A549 (cell line): ENCODE results near the gene KIF5C. TPM values are rescaled to one million over a fixed set of nuclear protein-coding genes. Genes with fewer than 3 reads are reported as not detected.

Source experiments
- ATAC-seq, 2 experiments: fragments of 200-7000 bp in 1 of 2; fragments of >200 bp in 1 of 2; cut with Nextera tagmentation in 1 of 2; cut with Tn5 transposase in 1 of 2; 3 replicates each; pipeline versions ENCODE4 v1.8.0 to v1.9.1; 2018 to 2020; ENCODE audit warnings: mild to moderate bottlenecking in 1 of 2, moderate library complexity in 1 of 2
- CTCF ChIA-PET: fragments of 300-600 bp; sonication (Branson Sonifier 250); formaldehyde crosslinking; extraction: SDS; loops from one replicate; lab custom pipeline; 2021; ENCODE audit warnings: antibody characterized with exemption, inconsistent platforms; lab: Yijun Ruan, JAX
- POLR2A ChIA-PET: fragments of 350-600 bp; formaldehyde crosslinking; extraction: SDS; loops from one replicate; lab custom pipeline; 2021; ENCODE audit warnings: antibody characterized with exemption, inconsistent platforms; lab: Yijun Ruan, JAX
- DNase-seq, 2 experiments: peaks; one replicate each; pipeline versions ENCODE4 v3.0.0 to v3.0.0-alpha.2; 2011 to 2016; ENCODE audit warnings: low read depth in 1 of 2, low spot score in 1 of 2
- FAIRE-seq: peaks from 2 replicates; lab custom pipeline; 2011; peaks lifted over from hg19 to GRCh38; lab: Jason Lieb, UNC
- H3K27ac ChIP-seq, 2 experiments: fragments of >200 bp; sonication (Bioruptor Twin); formaldehyde crosslinking; 3 replicates each; pipeline ENCODE4 v1.5.1; 2016 to 2017
- H3K4me1 ChIP-seq: fragments of >200 bp; sonication (Bioruptor Twin); formaldehyde crosslinking; 3 replicates; pipeline ENCODE4 v1.6.1; 2016
- H3K4me2 ChIP-seq: fragments of >200 bp; sonication (Bioruptor Twin); formaldehyde crosslinking; 3 replicates; pipeline ENCODE4 v1.6.1; 2016
- H3K4me3 ChIP-seq: fragments of >200 bp; sonication (Bioruptor Twin); formaldehyde crosslinking; 3 replicates; pipeline ENCODE4 v1.5.1; 2016
- H3K9me3 ChIP-seq: fragments of >200 bp; sonication (Bioruptor Twin); formaldehyde crosslinking; 3 replicates; pipeline ENCODE4 v1.6.1; 2016
- BHLHE40 ChIP-seq: IDR thresholded peaks from 2 replicates; pipeline ENCODE4 v1.6.1; 2012; ENCODE audit warnings: low read depth, low read length, inconsistent platforms
- CBX8 ChIP-seq: fragments of 200-600 bp; sonication (generic); IDR thresholded peaks from 2 replicates; pipeline ENCODE4 v1.6.1; 2016
- CEBPB ChIP-seq, 2 experiments: fragments of >200 bp in 1 of 2; sonication (Bioruptor Twin) in 1 of 2; formaldehyde crosslinking in 1 of 2; IDR thresholded peaks; 2 replicates each; pipeline ENCODE4 v1.6.1; 2012 to 2016
- CHD4 ChIP-seq: fragments of 200-600 bp; sonication (generic); IDR thresholded peaks from 2 replicates; pipeline ENCODE4 v1.6.1; 2016; ENCODE audit warnings: antibody characterized with exemption, mild to moderate bottlenecking, borderline replicate concordance
- E2F6 ChIP-seq: IDR thresholded peaks from 2 replicates; pipeline ENCODE4 v1.6.1; 2012; ENCODE audit warnings: low read depth, borderline replicate concordance
- EHF ChIP-seq: fragments of 250-450 bp; sonication (Bioruptor Pico); IDR thresholded peaks from 2 replicates; pipeline ENCODE4 v1.5.0; 2020; ENCODE audit warnings: mild to moderate bottlenecking
- EHMT2 ChIP-seq: fragments of 200-600 bp; sonication (generic); IDR thresholded peaks from 2 replicates; pipeline ENCODE4 v1.6.1; 2016; ENCODE audit warnings: antibody characterized with exemption, low read depth, mild to moderate bottlenecking, moderate library complexity
- ELK1 ChIP-seq: fragments of 150-350 bp; IDR thresholded peaks from 2 replicates; pipeline ENCODE4 v1.6.1; 2014; ENCODE audit warnings: low read depth, mild to moderate bottlenecking, low read length
- EP300 ChIP-seq, 2 experiments: fragments of >200 bp; sonication (Bioruptor Twin); formaldehyde crosslinking; IDR thresholded peaks; 2 replicates in 1 of 2; 3 replicates in 1 of 2; pipeline ENCODE4 v1.6.1; 2016 to 2017
- HES2 ChIP-seq: fragments of >200 bp; sonication (Bioruptor Twin); formaldehyde crosslinking; IDR thresholded peaks from 2 replicates; pipeline ENCODE4 v1.6.1; 2016
- HEYL ChIP-seq: fragments of 250-450 bp; sonication (Bioruptor Pico); IDR thresholded peaks from 2 replicates; pipeline ENCODE4 v1.8.0; 2021; ENCODE audit warnings: mild to moderate bottlenecking, moderate library complexity
- JUNB ChIP-seq: fragments of >200 bp; sonication (Bioruptor Twin); formaldehyde crosslinking; IDR thresholded peaks from 2 replicates; pipeline ENCODE4 v1.6.1; 2016
- KDM1A ChIP-seq: fragments of 200-600 bp; sonication (generic); IDR thresholded peaks from 2 replicates; pipeline ENCODE4 v1.6.1; 2016; ENCODE audit warnings: low read depth, mild to moderate bottlenecking
- MAX ChIP-seq: IDR thresholded peaks from 2 replicates; pipeline ENCODE4 v1.6.1; 2012
- MAZ ChIP-seq: fragments of 150-350 bp; IDR thresholded peaks from 2 replicates; pipeline ENCODE4 v1.6.1; 2014; ENCODE audit warnings: antibody characterized with exemption, low read depth, low read length, borderline replicate concordance
- NFE2L2 ChIP-seq: fragments of 150-350 bp; conservative IDR thresholded peaks from 2 replicates; pipeline ENCODE4 v1.6.1; 2014; ENCODE audit warnings: low read length
- NPAS2 ChIP-seq: fragments of 250-450 bp; sonication (Bioruptor Pico); IDR thresholded peaks from 2 replicates; pipeline ENCODE4 v1.8.0; 2022; ENCODE audit warnings: mild to moderate bottlenecking, moderate library complexity, borderline replicate concordance
- NR3C1 ChIP-seq: fragments of >200 bp; sonication (Bioruptor Twin); formaldehyde crosslinking; IDR thresholded peaks from 3 replicates; pipeline ENCODE4 v1.6.1; 2017
- PHF8 ChIP-seq: fragments of 200-600 bp; sonication (generic); IDR thresholded peaks from 2 replicates; pipeline ENCODE4 v1.6.1; 2016; ENCODE audit warnings: low read depth, mild to moderate bottlenecking, antibody characterized with exemption, moderate library complexity, borderline replicate concordance
- POLR2A ChIP-seq: IDR thresholded peaks from 2 replicates; pipeline ENCODE4 v1.6.1; 2012; ENCODE audit warnings: mild to moderate bottlenecking, low read length
- RAD21 ChIP-seq, 2 experiments: fragments of >200 bp in 1 of 2; sonication (Bioruptor Twin) in 1 of 2; formaldehyde crosslinking in 1 of 2; IDR thresholded peaks in 1 of 2; conservative IDR thresholded peaks in 1 of 2; 2 replicates in 1 of 2; 3 replicates in 1 of 2; pipeline ENCODE4 v1.6.1; 2012 to 2018; ENCODE audit warnings: inconsistent platforms in 1 of 2
- RARB ChIP-seq: fragments of 250-450 bp; sonication (Bioruptor Pico); IDR thresholded peaks from 2 replicates; pipeline ENCODE4 v1.8.0; 2021; ENCODE audit warnings: mild to moderate bottlenecking, moderate library complexity
- TP53 ChIP-seq: fragments of 250-450 bp; sonication (Bioruptor Pico); IDR thresholded peaks from 2 replicates; pipeline ENCODE4 v1.5.0; 2021; ENCODE audit warnings: mild to moderate bottlenecking, moderate library complexity
- ZNF302 ChIP-seq: fragments of 250-450 bp; sonication (Bioruptor Pico); IDR thresholded peaks from 2 replicates; pipeline ENCODE4 v1.9.0; 2021; ENCODE audit warnings: inconsistent platforms, mild to moderate bottlenecking, moderate library complexity
- ZSCAN20 ChIP-seq: fragments of 250-450 bp; sonication (Bioruptor Pico); IDR thresholded peaks from 2 replicates; pipeline ENCODE4 v1.8.0; 2022; ENCODE audit warnings: mild to moderate bottlenecking, moderate library complexity
- WGBS: methylation state at CpG from one replicate; pipeline ENCODE4 v1.1.6; 2017; ENCODE audit errors: missing lambda C conversion rate; 5-methylcytosine and 5-hydroxymethylcytosine counted together
- polyA plus RNA-seq, 4 experiments: library from polyadenylated mRNA; depleted of rRNA in 3 of 4; stranded (reverse); fragments of >200 nt; fragmentation: RNase III in 1 of 4; extraction: RNeasy Plus Mini Kit Qiagen cat#74134 plus additional on column Dnase treatment in 1 of 4; gene quantifications; 2 replicates in 3 of 4; 3 replicates in 1 of 4; pipeline ENCODE4 v1.2.3, GENCODE V29; 2011 to 2017
- TF ChIP-seq, protein P1 (sequence below): fragments of 250-450 bp; sonication (Bioruptor Pico); IDR thresholded peaks from 2 replicates; pipeline ENCODE4 v1.5.0; 2020; ENCODE audit warnings: low read depth, mild to moderate bottlenecking, moderate library complexity

KIF5C gene
- polyA plus RNA-seq, 2 of the 4 experiments (the other 2 are of a cell fraction), result 0.27 to 0.30 TPM

GRCh38 chr2:148907085-148907785 lies 32.2 kb downstream of the KIF5C start:
- ATAC-seq, result no peak
- H3K27ac ChIP-seq, result no peak overlapping the region
- TF ChIP-seq ZNF302 (CRISPR knock-in tag), result no peak
- TF ChIP-seq, all 56 proteins: peak for 0
- WGBS, result 28% methylated on average over 5 of the region's 5 CpGs
- H3K9me3 ChIP-seq, result no peaks in the 10 kb centered on the region
- H3K4me3 ChIP-seq, result no peak overlapping the region
- H3K4me1 ChIP-seq, result no peaks in the 10 kb centered on the region
- no peak overlapping the region for H3K4me2 ChIP-seq
- POLR2A ChIA-PET, result no interaction called here
- CTCF ChIA-PET, result interaction anchor here (1.0 kb wide), 2 partner anchors 10 to 16 kb away, joined by 3 to 4 read pairs; no protein-coding TSS in a partner anchor
- no peak for FAIRE-seq
- no peak for DNase-seq

- ChIA-PET POLR2A (no interaction called here), CTCF (interaction anchor here (0.5 kb wide), 1 partner anchor 141 kb away, joined by 3 read pairs; no protein-coding TSS in a partner anchor)
- FAIRE-seq (no peak), DNase-seq (no peak), ATAC-seq (peak in 1 of 2 experiments; percentile 24; a peak in 2 of 6 replicates)
- no peak for TF ChIP-seq CBX8
- TF ChIP-seq, protein P1, sequence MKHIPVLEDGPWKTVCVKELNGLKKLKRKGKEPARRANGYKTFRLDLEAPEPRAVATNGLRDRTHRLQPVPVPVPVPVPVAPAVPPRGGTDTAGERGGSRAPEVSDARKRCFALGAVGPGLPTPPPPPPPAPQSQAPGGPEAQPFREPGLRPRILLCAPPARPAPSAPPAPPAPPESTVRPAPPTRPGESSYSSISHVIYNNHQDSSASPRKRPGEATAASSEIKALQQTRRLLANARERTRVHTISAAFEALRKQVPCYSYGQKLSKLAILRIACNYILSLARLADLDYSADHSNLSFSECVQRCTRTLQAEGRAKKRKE (CRISPR knock-in tag), result no peak
- TF ChIP-seq TP53 (CRISPR knock-in tag), result no peak
- no peak for TF ChIP-seq ZSCAN20 (CRISPR knock-in tag)
- TF ChIP-seq BHLHE40, result no peak
- no peak for TF ChIP-seq KDM1A
- no peak for TF ChIP-seq CEBPB (IDR thresholded peaks at IDR 0.05)
- H3K4me2 ChIP-seq, result no peak overlapping the region
- no peak overlapping the region for H3K27ac ChIP-seq
- H3K9me3 ChIP-seq, result no peaks in the 10 kb centered on the region
- no peak overlapping the region for H3K4me3 ChIP-seq
- H3K4me1 ChIP-seq, result no peaks in the 10 kb centered on the region
- WGBS, result 45% methylated on average over 8 of the region's 8 CpGs
Measured at GRCh38 chr2:148909114-148909513, 34.1 kb downstream of the KIF5C start.

GRCh38 chr2:148913061-148913460 lies 38.0 kb downstream of the KIF5C start:
- ChIA-PET POLR2A (no interaction called here), CTCF (interaction anchor here (1.2 to 1.3 kb wide), 2 partner anchors 12 to 14 kb away, joined by 3 read pairs; no protein-coding TSS in a partner anchor)
- FAIRE-seq (no peak), ATAC-seq (no peak), DNase-seq (no peak)
- TF ChIP-seq EHMT2, result no peak
- no peak for TF ChIP-seq EHF (CRISPR knock-in tag)
- no peak for TF ChIP-seq HES2
- TF ChIP-seq NFE2L2, result no peak
- TF ChIP-seq E2F6, result no peak
- TF ChIP-seq ELK1, result no peak
- no peak for TF ChIP-seq MAZ
- no peak for TF ChIP-seq EP300 (IDR thresholded peaks at IDR 0.05)
- no peak for TF ChIP-seq MAX
- no peak for TF ChIP-seq NR3C1
- no peak for TF ChIP-seq POLR2A
- no peak for TF ChIP-seq JUNB
- TF ChIP-seq ZSCAN20 (CRISPR knock-in tag), result no peak
- no peak for TF ChIP-seq KDM1A
- TF ChIP-seq RARB (CRISPR knock-in tag), result no peak
- TF ChIP-seq NPAS2 (CRISPR knock-in tag), result no peak
- TF ChIP-seq PHF8, result no peak
- no peak for TF ChIP-seq HEYL (CRISPR knock-in tag)
- TF ChIP-seq CHD4, result no peak
- no peak for TF ChIP-seq RAD21 (conservative IDR thresholded peaks at IDR 0.05 in 1 of 2, IDR thresholded peaks at IDR 0.05 in 1 of 2)
- Histone ChIP-seq H3K4me1 (no peaks in the 10 kb centered on the region), H3K4me3 (no peak overlapping the region), H3K9me3 (peaks cover 5% of the 10 kb centered on the region; the same call in 1 of the 3 replicates), H3K27ac (no peak overlapping the region), H3K4me2 (no peak overlapping the region)
